SU-DHL-6 (cell line): ENCODE data around the gene ARHGAP8.

Experiments
- H2AFZ ChIP-seq: fragments of 200-600 bp; sonication (generic); 2 replicates; pipeline ENCODE4 v1.6.1; 2014; ENCODE audit warnings: low read depth, mild to moderate bottlenecking, moderate library complexity, mixed read lengths, antibody characterized with exemption, low read length; ENCODE audit not compliant: severe bottlenecking
- H3F3A ChIP-seq: fragments of 200-600 bp; shearing (Covaris generic); 2 replicates; pipeline ENCODE4 v1.6.0; 2016; ENCODE audit warnings: antibody characterized with exemption, mild to moderate bottlenecking; ENCODE audit not compliant: insufficient read depth
- H3K27ac ChIP-seq: fragments of 200-600 bp; sonication (generic); 2 replicates; pipeline ENCODE4 v1.5.1; 2016; ENCODE audit warnings: low read depth, mild to moderate bottlenecking, low read length, moderate library complexity, mixed read lengths
- H3K27me3 ChIP-seq: fragments of 200-600 bp; sonication (generic), shearing (Covaris generic); 2 replicates; pipeline ENCODE4 v1.6.0; 2014; ENCODE audit warnings: mild to moderate bottlenecking, low read length
- H3K36me3 ChIP-seq: fragments of 200-600 bp; sonication (generic); 2 replicates; pipeline ENCODE4 v1.6.1; 2014; ENCODE audit warnings: mild to moderate bottlenecking, low read length, mixed read lengths
- H3K4me2 ChIP-seq: fragments of 300-600, 200-600 bp; shearing (Covaris generic), sonication (generic); 2 replicates; pipeline ENCODE4 v1.6.0; 2014; ENCODE audit warnings: low read length, low read depth, mild to moderate bottlenecking; ENCODE audit not compliant: poor library complexity, severe bottlenecking
- H3K4me3 ChIP-seq: fragments of 200-600 bp; sonication (generic); 2 replicates; pipeline ENCODE4 v1.5.1; 2014; ENCODE audit warnings: antibody characterized with exemption, low read length, mild to moderate bottlenecking, mixed read lengths; ENCODE audit not compliant: insufficient read depth, poor library complexity, severe bottlenecking
- H3K79me2 ChIP-seq: fragments of 200-600 bp; sonication (generic); 2 replicates; pipeline ENCODE4 v1.6.1; 2014; ENCODE audit warnings: mild to moderate bottlenecking, low read length, moderate library complexity; ENCODE audit not compliant: insufficient read depth
- H3K9ac ChIP-seq: fragments of 200-600 bp; sonication (generic); 2 replicates; pipeline ENCODE4 v1.7.0; 2014; ENCODE audit warnings: mild to moderate bottlenecking, low read length
- H3K9me2 ChIP-seq: fragments of 200-600 bp; sonication (generic); replicated peaks from 2 replicates; pipeline ENCODE4 v1.6.1; 2014; ENCODE audit warnings: low read length; ENCODE audit not compliant: insufficient read depth
- H3K9me3 ChIP-seq: fragments of 200-600 bp; sonication (generic); 2 replicates; pipeline ENCODE4 v1.6.1; 2014; ENCODE audit warnings: low read length, mixed read lengths; ENCODE audit not compliant: insufficient read depth
- H4K20me1 ChIP-seq: fragments of 200-600 bp; sonication (generic); 2 replicates; pipeline ENCODE4 v1.6.1; 2014; ENCODE audit warnings: low read depth, mild to moderate bottlenecking, antibody characterized with exemption, low read length, moderate library complexity, mixed read lengths
- EZH2phosphoT487 ChIP-seq: fragments of 200-600 bp; sonication (generic), shearing (Covaris generic); conservative IDR thresholded peaks from 2 replicates; pipeline ENCODE4 v1.6.1; 2018; ENCODE audit warnings: mild to moderate bottlenecking, antibody characterized with exemption, low read length, moderate library complexity, mixed read lengths
- TF ChIP-seq, protein P1 (sequence below): fragments of 200-600 bp; sonication (generic); IDR thresholded peaks from one replicate; pipeline ENCODE4 v1.5.1; 2017; ENCODE audit warnings: antibody characterized with exemption, mild to moderate bottlenecking, low read length, moderate library complexity; ENCODE audit not compliant: insufficient read depth, poor library complexity, severe bottlenecking

ARHGAP8 gene

DNA sequence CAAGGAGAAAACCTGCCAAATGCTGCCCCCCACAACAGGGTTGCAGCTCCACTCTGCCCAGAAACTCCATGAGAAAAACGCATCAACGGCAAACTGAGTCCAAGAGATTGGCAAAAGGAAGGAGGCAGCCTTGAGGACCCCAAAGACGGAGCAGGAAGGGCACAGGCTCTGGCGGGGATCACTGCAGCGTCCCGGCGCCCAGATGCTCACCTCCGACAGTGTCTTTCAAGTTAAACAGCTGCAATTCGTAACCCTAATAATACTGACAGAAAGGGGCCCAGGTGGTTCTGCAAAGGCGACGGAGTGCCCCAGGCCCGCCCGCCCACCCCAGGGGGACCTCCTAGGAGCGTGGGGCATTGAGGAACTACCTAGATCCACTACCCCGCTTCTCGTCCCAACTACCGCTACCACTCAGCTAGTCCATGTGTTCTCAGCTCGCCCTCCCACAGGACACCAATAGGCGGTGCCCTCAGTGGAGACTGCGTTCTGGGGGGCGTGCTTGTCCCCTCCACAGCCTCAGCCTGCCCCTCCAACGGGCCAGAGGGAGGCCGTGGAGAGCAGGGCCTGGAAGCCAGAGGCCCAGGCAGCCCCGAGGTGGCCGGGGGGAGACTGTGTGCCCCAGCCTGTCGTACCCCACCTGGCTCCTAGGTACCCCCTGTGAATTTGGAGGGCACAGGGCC, 130.0 kb downstream of the ARHGAP8 start:
- Histone ChIP-seq H3K9ac (no peak overlapping the region), H3K9me3 (no peaks in the 10 kb centered on the region), H3K4me3 (no peak overlapping the region), H2AFZ (no peak overlapping the region), H3K36me3 (no peaks in the 10 kb centered on the region), H3K4me2 (no peak overlapping the region), H3K27ac (no peak overlapping the region), H4K20me1 (no peaks in the 10 kb centered on the region), H3K27me3 (no peaks in the 10 kb centered on the region), H3K9me2 (no peaks in the 10 kb centered on the region), H3K79me2 (no peaks in the 10 kb centered on the region), H3F3A (no peaks in the 10 kb centered on the region)
- TF ChIP-seq EZH2phosphoT487, result no peak
- TF ChIP-seq, protein P1, sequence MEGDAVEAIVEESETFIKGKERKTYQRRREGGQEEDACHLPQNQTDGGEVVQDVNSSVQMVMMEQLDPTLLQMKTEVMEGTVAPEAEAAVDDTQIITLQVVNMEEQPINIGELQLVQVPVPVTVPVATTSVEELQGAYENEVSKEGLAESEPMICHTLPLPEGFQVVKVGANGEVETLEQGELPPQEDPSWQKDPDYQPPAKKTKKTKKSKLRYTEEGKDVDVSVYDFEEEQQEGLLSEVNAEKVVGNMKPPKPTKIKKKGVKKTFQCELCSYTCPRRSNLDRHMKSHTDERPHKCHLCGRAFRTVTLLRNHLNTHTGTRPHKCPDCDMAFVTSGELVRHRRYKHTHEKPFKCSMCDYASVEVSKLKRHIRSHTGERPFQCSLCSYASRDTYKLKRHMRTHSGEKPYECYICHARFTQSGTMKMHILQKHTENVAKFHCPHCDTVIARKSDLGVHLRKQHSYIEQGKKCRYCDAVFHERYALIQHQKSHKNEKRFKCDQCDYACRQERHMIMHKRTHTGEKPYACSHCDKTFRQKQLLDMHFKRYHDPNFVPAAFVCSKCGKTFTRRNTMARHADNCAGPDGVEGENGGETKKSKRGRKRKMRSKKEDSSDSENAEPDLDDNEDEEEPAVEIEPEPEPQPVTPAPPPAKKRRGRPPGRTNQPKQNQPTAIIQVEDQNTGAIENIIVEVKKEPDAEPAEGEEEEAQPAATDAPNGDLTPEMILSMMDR, result no peak

DNA sequence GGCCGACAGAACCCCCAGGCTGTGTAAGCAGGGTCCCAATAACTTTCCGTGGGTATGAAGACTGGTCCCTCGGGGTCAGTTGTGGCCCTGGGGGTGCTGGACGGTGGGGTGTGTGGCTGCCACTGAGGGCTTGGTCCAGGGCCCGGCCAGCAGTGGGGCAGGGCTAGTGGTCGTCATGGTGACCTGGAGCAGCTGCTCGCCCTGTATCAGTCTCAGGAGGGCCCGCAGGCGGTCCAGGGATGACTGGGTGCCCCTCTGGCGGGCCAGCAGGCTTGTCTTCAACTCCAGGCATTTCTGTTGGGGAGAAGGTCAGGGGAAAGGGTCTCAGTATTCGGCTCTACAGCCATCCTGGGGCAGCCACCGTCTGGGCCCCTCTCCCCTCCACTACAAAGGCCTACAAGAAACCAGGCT, 130.6 kb downstream of the ARHGAP8 start:
- Histone ChIP-seq H3K9ac (no peak overlapping the region), H2AFZ (no peak overlapping the region), H3K4me2 (no peak overlapping the region), H4K20me1 (no peaks in the 10 kb centered on the region), H3K27ac (no peak overlapping the region), H3K79me2 (no peaks in the 10 kb centered on the region), H3K36me3 (no peaks in the 10 kb centered on the region), H3K4me3 (no peak overlapping the region), H3K27me3 (no peaks in the 10 kb centered on the region), H3K9me3 (no peaks in the 10 kb centered on the region), H3K9me2 (no peaks in the 10 kb centered on the region), H3F3A (no peaks in the 10 kb centered on the region)
- no peak for TF ChIP-seq EZH2phosphoT487
- TF ChIP-seq, protein P1, result no peak

DNA sequence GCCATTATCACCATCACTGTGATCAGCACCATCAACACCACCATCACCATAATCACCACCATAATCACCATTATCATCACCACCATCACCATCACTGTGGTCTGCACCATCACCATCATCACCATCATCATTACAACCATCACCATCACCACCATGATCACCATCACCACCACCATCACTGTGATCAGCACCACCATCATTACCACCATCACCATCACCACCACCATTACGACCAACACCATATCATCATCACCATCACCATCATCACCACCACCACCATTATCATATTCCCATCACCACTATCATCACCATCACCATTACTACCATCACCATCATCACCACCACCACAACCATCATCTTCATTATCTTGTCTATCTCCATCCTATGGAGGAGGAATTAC, 132.2 kb downstream of the ARHGAP8 start:
- no peak overlapping the region for H3K9ac ChIP-seq
- H3K27me3 ChIP-seq, result no peaks in the 10 kb centered on the region
- H3K9me3 ChIP-seq, result no peaks in the 10 kb centered on the region
- no peaks in the 10 kb centered on the region for H3K79me2 ChIP-seq
- TF ChIP-seq, protein P1, result no peak
- no peak for TF ChIP-seq EZH2phosphoT487
- H3K9me2 ChIP-seq, result no peaks in the 10 kb centered on the region
- H3K4me3 ChIP-seq, result no peak overlapping the region
- no peaks in the 10 kb centered on the region for H3K36me3 ChIP-seq
- no peak overlapping the region for H2AFZ ChIP-seq
- no peaks in the 10 kb centered on the region for H3F3A ChIP-seq
- H3K27ac ChIP-seq, result no peak overlapping the region
- H3K4me2 ChIP-seq, result no peak overlapping the region
- H4K20me1 ChIP-seq, result no peaks in the 10 kb centered on the region
